NAMALWA (cell line): ENCODE measurements around the gene ME1.
"Not testable (repeated sequence)": the region's sequence is repeated elsewhere in the genome, so short reads cannot be mapped to it uniquely, and the experiment has no call there.

Source experiments
- DNase-seq: peaks from one replicate; pipeline ENCODE4 v3.0.0-alpha.2; 2015; ENCODE audit warnings: low spot score

Gene ME1

DNA sequence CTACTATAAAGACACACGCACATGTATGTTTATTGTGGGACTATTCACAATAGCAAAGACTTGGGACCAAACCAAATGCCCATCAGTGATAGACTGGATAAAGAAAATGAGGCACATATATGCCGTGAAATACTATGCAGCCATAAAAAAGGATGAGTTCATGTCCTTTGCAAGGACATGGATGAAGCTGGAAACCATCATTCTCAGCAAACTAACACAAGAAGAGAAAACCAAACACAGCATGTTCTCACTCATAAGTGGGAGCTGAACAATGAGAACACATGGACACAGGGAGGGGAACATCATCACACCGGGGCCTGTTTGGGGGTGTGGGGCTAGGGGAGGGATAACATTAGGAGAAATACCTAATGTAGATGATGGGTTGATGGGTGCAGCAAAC lies 174.1 kb downstream of the ME1 start:
- not testable (repeated sequence) for DNase-seq

DNA sequence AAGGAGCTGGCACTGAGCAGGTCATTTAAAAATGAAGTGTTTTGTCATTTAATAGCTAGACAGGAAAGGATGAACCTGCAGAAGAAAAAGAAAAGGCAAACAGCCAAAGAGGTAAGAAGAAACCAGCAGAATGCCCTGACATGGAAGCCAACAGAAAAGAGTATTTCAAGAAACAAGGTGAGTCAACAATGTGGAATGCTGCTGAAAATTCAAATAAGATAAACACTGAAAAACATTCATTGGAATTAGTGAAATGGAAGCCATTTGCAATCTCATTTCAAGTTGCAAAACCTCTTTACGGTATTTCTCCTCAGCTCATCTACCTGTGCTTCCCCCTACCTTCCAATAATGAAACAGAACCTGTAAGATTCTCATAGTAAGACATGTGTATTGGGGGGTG lies 178.1 kb downstream of the ME1 start:
- no peak for DNase-seq

DNA sequence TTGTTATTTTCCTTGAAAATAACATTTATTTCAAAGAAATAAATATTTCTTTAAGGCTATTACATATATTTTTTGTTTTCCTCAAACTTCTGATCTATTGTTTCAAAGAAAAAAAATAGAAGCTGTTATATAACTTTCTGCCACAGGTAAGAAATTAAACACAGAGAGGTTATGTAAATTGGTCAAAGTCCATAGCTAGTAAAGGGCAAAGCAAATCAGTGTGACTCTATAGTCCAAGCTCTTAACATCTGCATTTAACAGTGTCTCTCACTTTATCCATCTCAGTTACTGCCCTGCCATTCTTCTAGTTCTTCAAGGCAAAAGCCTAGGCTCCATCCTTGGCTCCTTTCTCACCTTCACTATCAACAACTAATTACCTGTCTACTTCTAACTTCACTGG lies 180.6 kb downstream of the ME1 start:
- DNase-seq = no peak

GRCh38 chr6:83247471-83247870 lies 183.4 kb downstream of the ME1 start:
- DNase-seq = no peak

DNA sequence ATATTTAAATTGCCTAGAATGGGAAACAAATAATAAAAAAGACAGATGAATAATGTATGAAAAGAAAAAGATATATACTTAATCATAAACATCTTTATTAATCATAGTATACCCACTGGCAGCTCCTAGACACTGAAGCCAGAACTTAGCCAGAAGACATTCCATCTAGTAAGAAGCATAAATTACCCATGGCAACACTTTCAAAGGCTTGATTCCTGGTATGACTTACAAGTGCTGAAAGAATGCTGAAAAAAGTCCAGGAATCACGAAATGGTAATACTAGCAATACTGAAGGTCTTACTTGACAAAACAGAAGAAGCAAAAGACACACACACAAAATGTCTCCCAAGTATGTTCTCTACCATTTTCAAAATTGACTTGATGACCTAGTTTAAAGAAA lies 199.7 kb downstream of the ME1 start:
- no peak for DNase-seq

- DNase-seq = no peak
These were observed 204.3 kb downstream of the ME1 start for GRCh38 chr6:83226517-83226916.

DNA sequence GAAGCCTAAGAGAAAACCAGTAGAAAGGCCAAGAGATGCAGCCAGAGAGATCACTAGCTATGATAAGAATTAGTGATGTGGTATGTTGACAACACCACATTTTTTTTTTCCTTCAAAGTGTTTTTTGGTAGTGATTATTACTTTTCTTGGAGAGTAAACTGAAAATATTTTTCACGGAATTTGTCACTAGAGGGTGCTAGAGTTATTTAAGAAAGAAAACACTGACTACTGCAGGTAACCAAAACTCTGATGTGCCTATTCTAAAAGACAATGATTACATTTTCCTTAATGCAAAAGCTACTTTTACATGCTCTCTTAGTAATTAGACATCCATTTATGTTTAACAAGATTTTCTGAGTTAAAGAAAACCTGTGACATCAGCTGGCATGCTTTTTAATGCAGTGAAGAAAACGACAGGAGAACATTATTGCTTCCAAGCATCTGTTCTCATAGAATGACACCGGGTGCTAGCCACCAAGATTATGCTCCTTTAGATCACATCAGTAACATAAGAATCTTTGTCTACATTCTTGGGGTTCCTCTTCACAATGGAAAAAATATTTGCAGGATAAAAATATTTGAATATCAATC lies 208.9 kb downstream of the ME1 start:
- DNase-seq = peak; percentile 64

DNA sequence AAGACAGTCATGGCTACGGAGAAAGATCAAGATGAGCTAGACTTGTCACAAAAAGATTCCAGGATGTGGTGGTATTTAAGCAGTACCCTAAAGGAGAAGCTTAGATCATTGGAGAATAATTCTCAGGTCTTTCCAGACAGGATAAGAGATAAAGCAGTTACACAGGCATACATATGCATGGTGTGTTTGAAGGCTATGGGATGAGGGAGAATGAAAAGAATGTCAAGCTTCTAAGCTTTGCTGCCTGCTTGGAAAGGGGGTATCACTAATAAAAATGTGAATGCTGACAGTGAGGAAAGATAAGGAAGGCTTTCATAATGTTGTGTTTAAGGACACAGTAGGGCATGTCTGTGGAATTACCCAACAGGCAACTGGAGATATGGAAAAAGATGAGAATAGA lies 209.6 kb downstream of the ME1 start:
- DNase-seq = no peak

GRCh38 chr6:83220121-83220520 lies 210.7 kb downstream of the ME1 start:
- no peak for DNase-seq

DNA sequence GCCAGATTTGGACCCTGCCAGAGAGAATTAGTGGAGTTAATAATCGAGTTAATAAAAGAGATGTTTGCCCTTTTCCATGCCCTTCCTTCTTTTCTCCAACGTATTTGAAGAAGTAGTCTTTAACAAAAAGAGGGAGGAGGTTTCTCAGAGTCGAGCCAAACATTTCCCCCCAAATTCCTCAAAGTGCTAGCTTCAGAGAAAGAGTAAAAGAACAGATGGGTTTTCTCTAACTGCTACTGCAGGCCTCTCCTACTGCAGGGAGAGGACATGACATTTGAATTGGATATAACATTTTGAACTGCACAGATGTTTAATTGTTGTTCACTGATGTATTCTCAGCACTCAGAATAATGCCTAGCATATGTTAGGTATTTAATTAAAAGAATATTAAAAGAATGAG lies 212.2 kb downstream of the ME1 start:
- no peak for DNase-seq

GRCh38 chr6:83216806-83217205 lies 214.0 kb downstream of the ME1 start:
- DNase-seq = no peak

DNA sequence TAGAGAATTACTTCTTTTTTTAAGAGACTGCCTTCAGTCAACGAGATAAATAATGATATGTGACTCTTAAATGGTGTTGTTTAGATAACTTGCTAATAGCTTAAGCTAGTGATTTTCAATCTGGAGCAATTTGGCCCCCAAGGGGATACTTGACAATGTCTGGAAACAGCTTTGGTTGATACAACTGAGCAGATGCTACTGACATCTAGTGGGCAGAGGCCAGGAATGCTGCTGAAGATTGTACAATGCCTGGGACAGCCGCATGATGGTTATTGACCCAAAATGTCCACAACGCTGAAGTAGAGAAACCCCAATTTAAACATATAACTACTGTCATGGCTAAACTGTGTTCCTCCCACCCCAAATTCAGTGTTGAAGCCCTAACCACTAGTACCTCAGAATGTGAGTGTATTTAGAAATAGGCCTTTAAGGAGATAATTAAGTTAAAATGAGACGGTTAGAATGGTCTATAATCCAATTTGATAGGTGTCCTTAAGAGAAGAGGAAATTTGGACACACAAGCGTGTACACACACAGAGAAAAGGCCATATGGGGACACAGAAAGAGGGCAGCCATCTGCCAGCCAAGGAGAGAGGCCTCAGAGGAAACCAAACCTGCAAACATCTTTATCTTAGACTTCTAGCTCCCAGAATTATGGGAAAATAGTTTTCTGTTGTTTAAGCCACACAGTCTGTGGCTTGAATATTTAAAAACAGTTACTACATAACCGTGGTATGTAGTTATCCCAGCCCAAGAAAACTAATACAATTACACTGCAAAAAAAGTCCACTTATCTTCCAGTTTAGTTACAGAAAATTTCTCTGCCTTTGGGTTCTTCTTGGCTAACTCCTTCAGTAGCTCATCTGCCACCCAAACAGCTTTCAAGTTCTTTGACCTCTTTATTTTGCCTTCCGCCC lies 215.5 kb downstream of the ME1 start:
- peak; percentile 85 for DNase-seq

DNA sequence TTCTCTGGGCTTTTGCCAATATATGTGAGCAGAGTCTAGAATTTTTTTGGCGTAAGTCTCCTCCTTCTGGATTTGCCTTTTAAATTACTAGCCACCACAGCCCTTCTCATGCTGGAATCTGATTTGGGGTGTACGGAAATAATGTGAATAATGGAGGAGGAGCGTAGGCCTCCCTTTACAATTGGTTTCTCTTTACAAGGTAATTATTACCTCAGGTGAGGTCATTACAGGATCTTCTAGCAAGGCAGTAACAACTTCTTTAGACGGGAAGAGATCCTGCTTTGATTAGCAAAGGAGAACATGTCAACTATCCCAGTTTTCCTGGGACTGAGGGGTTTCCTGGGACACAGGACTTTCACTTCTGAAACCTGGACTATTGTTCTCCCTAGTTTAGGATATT lies 228.8 kb downstream of the ME1 start:
- DNase-seq = no peak

- no peak for DNase-seq
These were observed 231.0 kb downstream of the ME1 start for GRCh38 chr6:83199863-83200225.

DNA sequence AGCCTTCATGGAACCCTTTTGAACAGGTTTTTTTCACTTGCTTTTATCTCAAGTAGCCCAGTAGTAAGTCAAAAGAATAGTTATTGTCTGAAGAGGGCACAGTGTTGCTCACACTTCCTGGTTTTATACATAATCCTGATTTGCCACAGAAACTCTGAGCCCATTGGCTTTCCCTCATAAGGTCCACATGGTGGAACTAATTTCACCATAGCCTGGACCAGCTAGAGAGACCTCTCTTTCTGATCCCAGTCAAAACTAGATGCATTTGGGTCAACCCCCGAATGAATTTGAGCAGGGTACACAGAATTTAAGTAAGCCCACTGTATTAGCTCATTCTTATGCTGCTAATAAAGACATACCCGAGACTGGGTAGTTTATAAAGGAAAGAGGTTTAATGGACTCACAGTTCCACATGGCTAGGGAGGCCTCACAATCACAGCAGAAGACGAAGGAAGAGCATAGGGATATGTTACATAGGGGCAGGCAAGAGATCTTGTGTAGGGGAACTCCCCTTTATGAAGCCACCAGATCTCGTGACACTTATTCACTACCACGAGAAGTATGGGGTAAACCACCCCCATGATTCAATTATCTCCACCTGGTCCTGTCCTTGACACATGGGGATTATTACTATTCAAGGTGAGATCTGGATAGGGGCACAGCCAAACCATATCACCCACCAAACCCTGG lies 231.5 kb downstream of the ME1 start:
- DNase-seq = no peak

- DNase-seq = no peak
These were observed 232.2 kb downstream of the ME1 start for GRCh38 chr6:83198486-83199172.

DNA sequence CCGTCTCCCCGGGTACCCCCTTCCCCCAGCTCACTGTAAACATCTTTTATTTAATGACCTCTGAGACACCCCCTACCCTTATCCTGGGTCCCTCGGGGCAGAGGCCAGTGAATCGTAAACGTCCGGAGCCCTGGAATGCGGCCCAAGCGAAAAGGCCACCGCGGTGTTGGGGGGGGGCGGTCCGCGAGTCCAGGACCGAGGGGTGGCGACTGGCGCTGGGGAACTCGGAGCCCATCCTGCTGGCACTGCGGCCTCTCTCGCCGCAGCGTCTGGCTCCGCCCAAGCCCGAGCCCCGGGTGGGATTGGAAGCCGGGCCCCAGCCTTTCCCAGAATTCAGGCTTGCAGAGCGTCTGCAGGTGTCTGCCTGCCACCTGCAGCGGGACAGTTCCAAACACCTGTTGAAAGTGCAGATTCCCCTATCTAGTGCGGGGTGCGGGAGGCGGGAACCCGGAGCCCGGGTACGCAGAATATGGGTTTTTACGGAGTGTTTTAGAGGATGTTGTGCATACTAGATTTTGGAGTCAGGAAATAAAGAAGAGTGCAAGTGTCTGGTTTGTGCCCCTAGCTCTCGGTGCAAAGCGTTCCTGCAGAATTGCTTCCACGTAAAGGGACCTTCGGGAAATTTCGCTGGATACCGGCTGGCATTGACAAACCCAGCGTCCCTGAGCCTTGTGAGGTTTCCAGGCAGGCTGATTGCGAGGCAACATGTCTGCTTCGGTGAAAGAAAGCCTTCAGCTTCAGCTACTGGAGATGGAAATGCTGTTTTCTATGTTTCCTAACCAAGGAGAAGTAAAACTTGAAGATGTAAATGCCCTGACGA lies 236.9 kb downstream of the ME1 start:
- no peak for DNase-seq

DNA sequence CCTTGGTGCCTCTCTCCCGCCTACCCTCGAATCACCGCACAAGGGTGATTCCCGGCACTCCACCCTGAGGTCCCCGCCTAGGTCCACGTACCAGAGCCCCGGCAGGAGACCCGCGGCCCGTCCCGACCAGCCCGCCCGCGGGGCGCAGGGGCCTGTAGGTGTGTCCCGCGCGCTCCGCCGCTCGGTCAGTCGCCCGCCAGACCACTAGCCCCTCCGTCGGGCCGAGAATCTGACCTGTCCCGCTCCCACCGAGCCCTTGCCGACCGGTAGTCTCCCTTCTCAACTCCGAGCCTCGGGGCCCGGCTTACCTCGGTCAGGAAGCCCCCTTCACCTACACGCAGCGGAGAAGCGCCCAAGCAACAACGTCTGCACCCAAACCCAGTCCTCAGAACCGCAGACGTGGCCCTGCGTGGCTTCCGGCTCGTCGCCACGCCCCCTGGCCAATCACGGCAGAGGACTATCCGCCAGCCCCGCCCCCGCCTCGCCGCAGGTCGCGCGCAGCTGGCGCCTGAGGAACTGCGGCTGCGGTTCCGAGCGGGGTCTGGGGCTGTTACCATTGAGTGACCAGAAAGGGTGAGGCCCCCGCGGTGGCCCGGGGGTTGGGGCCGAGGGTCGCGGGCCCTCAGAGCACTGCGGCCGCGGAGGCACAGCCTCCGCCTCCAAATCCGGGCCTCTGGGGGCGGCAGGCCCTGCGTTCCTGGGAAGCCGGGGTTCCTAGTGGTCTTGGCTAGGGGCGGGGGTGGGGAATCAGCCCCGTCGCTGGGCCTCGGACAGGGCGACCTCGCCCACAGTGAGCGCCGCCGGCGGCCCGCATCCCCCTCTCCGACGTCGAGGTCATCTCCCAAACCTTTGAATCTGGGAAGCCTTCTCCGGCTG lies 237.7 kb downstream of the ME1 start, which contains the start of the genes PGM3 and RWDD2A:
PGM3 (minus strand) TSS at position 395 of the 876 bp plus-strand sequence. CDS start 2,253 bp downstream, outside the sequence.
RWDD2A (plus strand) TSS at position 487 of the 876 bp plus-strand sequence. CDS start 1,095 bp downstream, outside the sequence.
- DNase-seq = peak; percentile 94

DNA sequence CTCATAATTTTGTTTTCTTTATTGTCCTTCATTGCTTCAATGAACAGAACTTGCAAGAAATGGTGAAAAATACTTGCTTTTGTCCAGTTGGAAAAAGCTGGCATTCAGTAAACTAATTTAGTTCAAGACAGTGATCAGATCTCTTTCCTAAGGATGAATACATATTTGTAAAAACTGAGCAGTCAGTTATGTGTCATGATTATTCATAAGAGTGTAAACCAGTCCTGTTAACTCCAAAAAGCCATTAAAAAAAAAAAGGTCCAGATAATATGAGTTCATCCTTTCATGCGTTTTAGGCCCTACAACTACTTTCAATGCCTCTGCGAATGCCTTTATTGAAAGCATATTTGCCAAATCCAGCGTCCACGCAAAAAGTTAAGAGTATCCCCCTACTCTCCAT lies 238.4 kb downstream of the ME1 start:
- no peak for DNase-seq

- DNase-seq = not testable (repeated sequence)
These were observed 238.9 kb downstream of the ME1 start for GRCh38 chr6:83191974-83192373.
